Activated CD4-positive, CD25-positive, alpha-beta regulatory T cell treated with anti-CD3 and anti-CD28 coated beads, Interleukin-2, amount 50 U/mL, for 16 hours (primary cell): ENCODE measurements around the gene SULT1A4.
"Not testable (repeated sequence)": the region's sequence is repeated elsewhere in the genome, so short reads cannot be mapped to it uniquely, and the experiment has no call there.

ENCODE experiments used
- DNase-seq: peaks from one replicate; pipeline ENCODE4 v3.0.0-alpha.2; 2020; ENCODE audit warnings: low read depth, low spot score

The SULT1A4 gene

GRCh38 chr16:29459706-29460646 is at the start of gene SULT1A4:
TSS of gene SULT1A4 (plus strand) at chr16:29459913. CDS start at chr16:29461386, 1,473 bp downstream.
- DNase-seq: not testable (repeated sequence)

- not testable (repeated sequence) for DNase-seq
These were observed 36.1 kb upstream of the SULT1A4 start for GRCh38 chr16:29423587-29423986.

- not testable (repeated sequence) for DNase-seq
These were observed 34.3 kb upstream of the SULT1A4 start for GRCh38 chr16:29425390-29425789.

- not testable (repeated sequence) for DNase-seq
These were observed 6.0 kb upstream of the SULT1A4 start for GRCh38 chr16:29453754-29454153.

- DNase-seq: not testable (repeated sequence)
These were observed 5.4 kb upstream of the SULT1A4 start, which contains the start of the genes BOLA2 and SLX1B for GRCh38 chr16:29454269-29454668. TSS of gene BOLA2 (minus strand) at chr16:29454351. CDS start at chr16:29454253, 98 bp downstream. TSS of gene SLX1B (plus strand) at chr16:29454533.

GRCh38 chr16:29454828-29455227 is 4.9 kb upstream of the SULT1A4 start:
- DNase-seq: not testable (repeated sequence)

- not testable (repeated sequence) for DNase-seq
These were observed 2.1 kb upstream of the SULT1A4 start for GRCh38 chr16:29457660-29458059.

- DNase-seq: not testable (repeated sequence)
These were observed 926 bp downstream of the SULT1A4 start for GRCh38 chr16:29460647-29461030.

- not testable (repeated sequence) for DNase-seq
These were observed 6.5 kb downstream of the SULT1A4 start for GRCh38 chr16:29465985-29466824.

GRCh38 chr16:29466904-29467303 is 7.2 kb downstream of the SULT1A4 start:
- not testable (repeated sequence) for DNase-seq

- not testable (repeated sequence) for DNase-seq
These were observed 8.1 kb downstream of the SULT1A4 start for GRCh38 chr16:29467654-29468366.

- DNase-seq: peak; percentile 13
These were observed 9.9 kb downstream of the SULT1A4 start for GRCh38 chr16:29469660-29470059.

GRCh38 chr16:29472065-29472464 is 12.4 kb downstream of the SULT1A4 start:
- DNase-seq: not testable (repeated sequence)

GRCh38 chr16:29482276-29482675 is 22.6 kb downstream of the SULT1A4 start:
- not testable (repeated sequence) for DNase-seq

- DNase-seq: not testable (repeated sequence)
These were observed 46.6 kb downstream of the SULT1A4 start, which contains the start of gene NPIPB12 for GRCh38 chr16:29506308-29506707. TSS of gene NPIPB12 (minus strand) at chr16:29506408.
